Amygdala (tissue), 56 donors: ENCODE measurements around the gene PIK3CA.
"Not testable (repeated sequence)": the region's sequence is repeated elsewhere in the genome, so short reads cannot be mapped to it uniquely, and the experiment has no call there.

Experiments used
- DNase-seq, 56 donors: peaks; one replicate each; lab custom pipeline; 2025; lab: John Stamatoyannopoulos, UW

Gene PIK3CA

GRCh38 chr3:179192542-179192941 is 44.4 kb downstream of the PIK3CA start:
- no peak for DNase-seq

- DNase-seq = no peak
Observed at GRCh38 chr3:179194931-179195330, 46.8 kb downstream of the PIK3CA start.

GRCh38 chr3:179196098-179196497 is 47.9 kb downstream of the PIK3CA start:
- DNase-seq = no peak

GRCh38 chr3:179196700-179197099 is 48.5 kb downstream of the PIK3CA start:
- no peak for DNase-seq

GRCh38 chr3:179200790-179201189 is 52.6 kb downstream of the PIK3CA start:
- DNase-seq = no peak

- DNase-seq = not testable (repeated sequence)
Observed at GRCh38 chr3:179215550-179215949, 67.4 kb downstream of the PIK3CA start.

- not testable (repeated sequence) for DNase-seq
Observed at GRCh38 chr3:179218213-179218612, 70.1 kb downstream of the PIK3CA start.

- DNase-seq = no peak
Observed at GRCh38 chr3:179223548-179223947, 75.4 kb downstream of the PIK3CA start.

GRCh38 chr3:179224584-179224983 is 76.4 kb downstream of the PIK3CA start:
- DNase-seq = no peak

- DNase-seq = no peak
Observed at GRCh38 chr3:179227349-179227748, 79.2 kb downstream of the PIK3CA start.

- no peak for DNase-seq
Observed at GRCh38 chr3:179229177-179229576, 81.0 kb downstream of the PIK3CA start.

- no peak for DNase-seq
Observed at GRCh38 chr3:179233043-179233442, 84.9 kb downstream of the PIK3CA start.

- no peak for DNase-seq
Observed at GRCh38 chr3:179234199-179234598, 86.0 kb downstream of the PIK3CA start.

GRCh38 chr3:179236669-179237301 is 88.6 kb downstream of the PIK3CA start:
- no peak for DNase-seq

- DNase-seq = not testable (repeated sequence)
Observed at GRCh38 chr3:179240299-179240698, 92.1 kb downstream of the PIK3CA start.

GRCh38 chr3:179242859-179243258 is 94.7 kb downstream of the PIK3CA start:
- not testable (repeated sequence) for DNase-seq

GRCh38 chr3:179244878-179245277 is 96.7 kb downstream of the PIK3CA start:
- DNase-seq = no peak

- no peak for DNase-seq
Observed at GRCh38 chr3:179247289-179248015, 99.3 kb downstream of the PIK3CA start.

- DNase-seq = no peak
Observed at GRCh38 chr3:179250803-179251476, 102.8 kb downstream of the PIK3CA start, which contains the start of gene KCNMB3. KCNMB3 (minus strand) TSS chr3:179251114; CDS start chr3:179250990, 124 bp downstream.

- no peak for DNase-seq
Observed at GRCh38 chr3:179256813-179257212, 108.7 kb downstream of the PIK3CA start.

- DNase-seq = not testable (repeated sequence)
Observed at GRCh38 chr3:179257742-179258141, 109.6 kb downstream of the PIK3CA start.

- DNase-seq = no peak
Observed at GRCh38 chr3:179258820-179259219, 110.7 kb downstream of the PIK3CA start.
